GM23338 (cell line): ENCODE measurements around the gene PHKA2. TPM values are rescaled to one million over a fixed set of nuclear protein-coding genes. Genes with fewer than 3 reads are reported as not detected.

Source experiments
- ATAC-seq: fragments of 200-7000 bp; cut with Tn5 transposase; 3 replicates; pipeline ENCODE4 v1.9.1; 2020
- DNase-seq: peaks from one replicate; pipeline ENCODE4 v3.0.0-alpha.2; 2015; ENCODE audit warnings: low spot score
- H2AFZ ChIP-seq: fragments of 200-600 bp; sonication (generic); 2 replicates; pipeline ENCODE4 v1.8.0; 2016; ENCODE audit warnings: antibody characterized with exemption, mild to moderate bottlenecking, moderate library complexity
- H3F3A ChIP-seq: fragments of 200-600 bp; sonication (generic); replicated peaks from 2 replicates; pipeline ENCODE4 v1.8.0; 2017; ENCODE audit warnings: antibody characterized with exemption, mixed run types, low read depth
- H3K27ac ChIP-seq: fragments of 200-600 bp; sonication (generic); 2 replicates; pipeline ENCODE4 v1.6.1; 2016; ENCODE audit warnings: low read depth
- H3K27me3 ChIP-seq: fragments of 200-600 bp; sonication (generic); 2 replicates; pipeline ENCODE4 v1.8.0; 2016; ENCODE audit warnings: mild to moderate bottlenecking, mixed run types, moderate library complexity; ENCODE audit not compliant: insufficient read depth
- H3K36me3 ChIP-seq: fragments of 200-600 bp; sonication (generic); 2 replicates; pipeline ENCODE4 v1.8.0; 2016; ENCODE audit warnings: mild to moderate bottlenecking; ENCODE audit not compliant: insufficient read depth
- H3K4me1 ChIP-seq: fragments of 200-600 bp; sonication (generic); 2 replicates; pipeline ENCODE4 v1.8.0; 2016; ENCODE audit warnings: mild to moderate bottlenecking, moderate library complexity; ENCODE audit not compliant: insufficient read depth
- H3K4me2 ChIP-seq: fragments of 200-600 bp; sonication (generic); 2 replicates; pipeline ENCODE4 v1.7.1; 2017; ENCODE audit warnings: mixed run types
- H3K4me3 ChIP-seq: fragments of 200-600 bp; sonication (generic); 2 replicates; pipeline ENCODE4 v1.6.1; 2016; ENCODE audit warnings: mixed run types
- H3K79me2 ChIP-seq: fragments of 200-600 bp; sonication (generic); replicated peaks from 2 replicates; pipeline ENCODE4 v1.8.0; 2017; ENCODE audit warnings: mild to moderate bottlenecking; ENCODE audit not compliant: insufficient read depth
- H3K9me2 ChIP-seq: fragments of 200-600 bp; sonication (generic); 2 replicates; pipeline ENCODE4 v1.8.0; 2017; ENCODE audit not compliant: insufficient read depth
- H4K20me1 ChIP-seq: fragments of 200-600 bp; sonication (generic); replicated peaks from 2 replicates; pipeline ENCODE4 v1.8.0; 2017; ENCODE audit warnings: mild to moderate bottlenecking; ENCODE audit not compliant: insufficient read depth
- H3K27ac Mint-ChIP-seq: 2 replicates; pipeline ENCODE4 v1.8.0; 2020; ENCODE audit warnings: inconsistent platforms, mild to moderate bottlenecking, moderate library complexity, mixed read lengths
- H3K27me3 Mint-ChIP-seq: 3 replicates; pipeline ENCODE4 v1.8.0; 2022; ENCODE audit warnings: low read depth, mild to moderate bottlenecking, moderate library complexity, mixed read lengths, inconsistent platforms; ENCODE audit not compliant: insufficient read depth, poor library complexity
- H3K36me3 Mint-ChIP-seq: 3 replicates; pipeline ENCODE4 v1.8.0; 2021; ENCODE audit warnings: low read depth, mild to moderate bottlenecking, inconsistent platforms, moderate library complexity, mixed read lengths
- H3K4me1 Mint-ChIP-seq: 3 replicates; pipeline ENCODE4 v1.8.0; 2020; ENCODE audit warnings: mild to moderate bottlenecking, inconsistent platforms, mixed read lengths
- H3K4me3 Mint-ChIP-seq: 3 replicates; pipeline ENCODE4 v1.8.0; 2021; ENCODE audit warnings: moderate library complexity, mild to moderate bottlenecking, inconsistent platforms, mixed read lengths
- H3K9me3 Mint-ChIP-seq: 3 replicates; pipeline ENCODE4 v1.8.0; 2020; ENCODE audit warnings: moderate library complexity, mild to moderate bottlenecking, inconsistent platforms, mixed read lengths
- EZH2 ChIP-seq: fragments of 200-600 bp; sonication (generic); IDR thresholded peaks from one replicate; pipeline ENCODE4 v1.8.0; 2017; ENCODE audit warnings: antibody characterized with exemption, mild to moderate bottlenecking, low read depth; ENCODE audit not compliant: unreplicated experiment
- EZH2phosphoT487 ChIP-seq: fragments of 200-600 bp; sonication (generic); IDR thresholded peaks from one replicate; pipeline ENCODE4 v1.8.1; 2018; ENCODE audit warnings: antibody characterized with exemption; ENCODE audit not compliant: unreplicated experiment
- POLR2AphosphoS5 ChIP-seq: IDR thresholded peaks from 2 replicates; pipeline ENCODE4 v1.6.1; 2016; ENCODE audit warnings: antibody characterized with exemption, low read depth
- REST ChIP-seq: IDR thresholded peaks from one replicate; pipeline ENCODE4 v1.6.1; 2018; ENCODE audit warnings: antibody characterized with exemption; ENCODE audit not compliant: unreplicated experiment
- polyA plus RNA-seq: library from polyadenylated mRNA; unstranded; fragments of >200 nt; fragmentation: Nextera tagmentation; extraction: Ambion mirVana; gene quantifications from 2 replicates; pipeline ENCODE4 v1.2.1, GENCODE V29; 2016
- total RNA-seq: library from RNA; depleted of rRNA; stranded (reverse); fragments of >200 nt; shearing (Covaris generic); gene quantifications from 2 replicates; pipeline ENCODE4 v1.2.3, GENCODE V29; 2014

PHKA2 gene
- total and polyA plus RNA-seq, 2 experiments from 2014 or later, result 8.0 to 23.9 TPM

DNA sequence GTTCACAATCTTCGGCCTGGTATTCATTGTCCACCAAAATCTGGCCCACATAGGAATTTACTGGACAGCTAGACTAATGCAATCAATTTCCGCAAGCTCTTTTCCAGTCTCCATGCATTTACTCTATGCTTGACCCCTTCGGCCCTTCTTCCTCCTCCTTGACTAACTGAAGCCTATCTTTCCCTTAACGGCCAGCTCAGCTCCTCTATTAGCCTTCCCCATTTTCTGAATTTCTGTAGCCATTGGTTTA is 1.2 kb upstream of the PHKA2 start:
- H3K4me1 Mint-ChIP-seq, result peaks cover 8% of the 10 kb centered on the region
- peak overlapping the region; percentile 78 for H3K4me2 ChIP-seq
- H3F3A ChIP-seq, result no peaks in the 10 kb centered on the region
- no peaks in the 10 kb centered on the region for H3K4me1 ChIP-seq
- H3K4me3 Mint-ChIP-seq, result peak overlapping the region; percentile 91
- H3K27me3 ChIP-seq, result no peaks in the 10 kb centered on the region
- H3K79me2 ChIP-seq, result peaks cover 26% of the 10 kb centered on the region
- peak overlapping the region; percentile 78; the same call in 1 of the 2 replicates for H3K27ac Mint-ChIP-seq
- H2AFZ ChIP-seq, result peak overlapping the region; percentile 40; the same call in 1 of the 2 replicates
- H3K9me3 Mint-ChIP-seq, result no peaks in the 10 kb centered on the region
- TF ChIP-seq EZH2, result no peak
- TF ChIP-seq EZH2phosphoT487, result no peak
- no peak for TF ChIP-seq REST
- no peak overlapping the region for H3K27ac ChIP-seq
- H3K27me3 Mint-ChIP-seq, result no peaks in the 10 kb centered on the region
- H4K20me1 ChIP-seq, result no peaks in the 10 kb centered on the region
- H3K36me3 Mint-ChIP-seq, result no peaks in the 10 kb centered on the region; the same call in 2 of the 3 replicates
- H3K4me3 ChIP-seq, result peak overlapping the region; percentile 74
- H3K9me2 ChIP-seq, result no peaks in the 10 kb centered on the region
- ATAC-seq (no peak; the same call in 2 of the 3 replicates), DNase-seq (peak; percentile 3)
- H3K36me3 ChIP-seq, result no peaks in the 10 kb centered on the region

DNA sequence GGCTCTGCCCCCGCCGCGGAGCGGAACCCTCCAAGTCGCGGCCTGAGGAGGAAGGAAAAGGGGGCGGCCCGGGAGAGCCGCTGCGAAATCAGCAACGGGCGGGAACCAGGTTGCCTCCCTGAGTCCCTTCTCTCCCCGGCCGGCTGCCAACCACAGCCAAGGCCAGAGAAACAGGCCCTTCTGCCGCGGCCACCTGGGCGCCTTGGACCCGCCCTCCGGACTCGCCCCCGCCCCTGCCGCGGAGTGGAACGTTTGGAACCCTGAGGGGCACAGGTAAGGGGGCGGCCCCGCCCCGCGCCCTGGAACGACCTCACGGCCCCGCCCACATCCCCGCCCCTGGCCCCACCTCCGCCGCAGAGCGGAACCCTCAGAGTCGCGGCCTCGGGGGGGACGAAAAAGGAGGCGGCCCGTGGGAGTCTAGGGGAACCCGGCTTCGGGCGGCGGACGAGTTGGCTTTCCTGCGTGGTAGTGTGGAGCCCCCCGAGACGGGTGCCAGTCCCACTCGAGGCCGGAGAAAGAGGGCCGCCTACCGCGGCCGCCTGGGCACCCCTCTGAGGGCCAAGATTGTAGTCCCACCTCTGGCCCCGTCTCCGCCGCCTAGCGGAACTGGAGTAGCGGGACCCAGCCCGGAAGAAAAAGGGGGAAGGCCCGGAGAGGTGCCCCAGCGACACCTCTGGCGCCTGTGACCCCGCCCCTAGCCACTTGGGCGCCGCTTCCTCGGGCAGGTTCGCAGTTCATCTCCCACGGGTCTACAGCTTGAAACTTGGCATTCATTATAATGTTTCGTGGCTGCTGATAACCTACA is 669 bp upstream of the PHKA2 start:
- Histone ChIP-seq H3F3A (no peaks in the 10 kb centered on the region), H3K27me3 (no peaks in the 10 kb centered on the region), H3K79me2 (peaks cover 30% of the 10 kb centered on the region), H3K4me2 (peak overlapping the region; percentile 81), H3K36me3 (no peaks in the 10 kb centered on the region), H4K20me1 (no peaks in the 10 kb centered on the region), H3K4me1 (no peaks in the 10 kb centered on the region), H2AFZ (peak overlapping the region; percentile 40; the same call in 1 of the 2 replicates), H3K9me2 (no peaks in the 10 kb centered on the region), H3K4me3 (peak overlapping the region; percentile 74), H3K27ac (peak overlapping the region; percentile 85)
- Mint-ChIP-seq H3K4me3 (peak overlapping the region; percentile 91), H3K27ac (peak overlapping the region; percentile 78; the same call in 1 of the 2 replicates), H3K9me3 (no peaks in the 10 kb centered on the region), H3K27me3 (no peaks in the 10 kb centered on the region), H3K36me3 (no peaks in the 10 kb centered on the region; the same call in 2 of the 3 replicates), H3K4me1 (peaks cover 8% of the 10 kb centered on the region)
- peak; percentile 52 for TF ChIP-seq POLR2AphosphoS5
- no peak for TF ChIP-seq EZH2phosphoT487
- DNase-seq (peak; percentile 81), ATAC-seq (peak; percentile 84)
